Colonic mucosa (tissue), 4 donors: Measurements from ENCODE around the gene PRKAR2A. TPM values are rescaled to one million over a fixed set of nuclear protein-coding genes. Genes with fewer than 3 reads are reported as not detected.
"Not testable (repeated sequence)": the region's sequence is repeated elsewhere in the genome, so short reads cannot be mapped to it uniquely, and the experiment has no call there.

Experiments
- DNase-seq: peaks from one replicate; pipeline ENCODE4 v3.0.0-alpha.2; 2020
- H3K27ac ChIP-seq: fragments of 200-600 bp; one replicate; pipeline ENCODE4 v1.8.0; 2021
- H3K27me3 ChIP-seq: fragments of 200-600 bp; one replicate; pipeline ENCODE4 v1.8.0; 2021
- H3K36me3 ChIP-seq: fragments of 200-600 bp; one replicate; pipeline ENCODE4 v1.8.0; 2021
- H3K4me1 ChIP-seq: fragments of 200-600 bp; one replicate; pipeline ENCODE4 v1.8.0; 2021; ENCODE audit warnings: mild to moderate bottlenecking
- H3K4me3 ChIP-seq: fragments of 200-600 bp; one replicate; pipeline ENCODE4 v1.8.0; 2021
- H3K9ac ChIP-seq, 2 donors: one replicate each; pipeline ENCODE4 v1.7.0; 2013; ENCODE audit warnings: control low read depth in 2 of 2, low read depth in 2 of 2, low read length in 2 of 2
- H3K9me3 ChIP-seq: fragments of 200-600 bp; one replicate; pipeline ENCODE4 v1.8.0; 2021
- intact Hi-C: fragments of 100-400 bp; cut with DNase I; formaldehyde crosslinking; loops from one replicate; pipeline ENCODE4 v1.14.1; 2022
- total RNA-seq, 2 donors: library from RNA; stranded (reverse); fragmentation: NEBNext Ultra II Directional in 1 of 2; extraction: Animal tissue kit (Norgen Biotek cat#: 25700) in 1 of 2; gene quantifications; one replicate each; pipeline ENCODE4 v1.2.1, GENCODE V29; 2021
- TF ChIP-seq, protein P1 (sequence below): fragments of 200-600 bp; IDR thresholded peaks from one replicate; pipeline ENCODE4 v1.8.0; 2022; ENCODE audit warnings: antibody characterized with exemption, mild to moderate bottlenecking
- donor health status: healthy.
- donor health status: DM: no; HTN: no; CAD: no.
- donor health status: DM: no; HTN: no; CAD: no.

Gene PRKAR2A
- total RNA-seq, 2 donors from 2014 or later, result 66.8 to 117 TPM

DNA sequence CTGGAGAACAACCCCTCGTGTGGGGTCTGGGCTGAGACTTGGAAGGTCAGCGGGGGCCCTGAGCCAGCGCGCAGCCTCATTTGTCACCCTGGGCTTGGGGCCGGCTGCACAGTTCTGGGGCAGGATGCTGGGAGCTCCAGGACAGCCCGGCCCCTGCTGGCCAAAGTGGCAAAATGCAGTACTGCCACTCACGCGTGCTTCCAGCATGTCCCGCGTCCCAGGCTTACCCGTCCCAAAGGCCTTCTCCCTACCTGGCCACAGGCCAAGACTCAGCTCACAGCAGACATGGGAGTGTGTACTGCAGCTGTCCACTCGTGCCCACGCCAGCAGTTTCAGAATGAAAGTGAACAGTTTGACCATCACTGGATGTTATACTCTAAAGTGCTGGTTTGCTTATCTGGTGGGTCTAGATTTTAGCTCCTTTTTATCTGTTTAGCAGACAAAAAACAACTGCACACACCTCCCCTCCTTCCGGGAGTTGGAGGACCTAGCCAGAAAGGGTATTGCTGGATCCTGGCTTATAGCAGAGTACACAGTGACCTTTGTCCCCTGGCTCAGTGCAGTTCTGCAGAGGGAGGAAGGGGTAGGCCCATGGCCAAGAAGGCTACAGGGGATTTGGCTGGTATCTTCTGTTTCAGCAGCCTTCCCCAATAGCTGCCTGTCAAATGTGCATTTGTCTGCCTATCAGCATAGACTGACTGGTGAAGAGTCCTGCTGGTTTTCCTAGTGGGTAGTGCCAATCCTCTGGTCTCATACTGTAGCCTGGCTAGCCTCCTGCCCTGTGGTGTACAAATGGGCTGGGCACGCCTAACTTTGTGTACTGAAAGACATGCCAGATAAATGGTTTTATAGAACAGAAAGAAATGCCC lies 107.5 kb downstream of the PRKAR2A start:
- TF ChIP-seq, protein P1, sequence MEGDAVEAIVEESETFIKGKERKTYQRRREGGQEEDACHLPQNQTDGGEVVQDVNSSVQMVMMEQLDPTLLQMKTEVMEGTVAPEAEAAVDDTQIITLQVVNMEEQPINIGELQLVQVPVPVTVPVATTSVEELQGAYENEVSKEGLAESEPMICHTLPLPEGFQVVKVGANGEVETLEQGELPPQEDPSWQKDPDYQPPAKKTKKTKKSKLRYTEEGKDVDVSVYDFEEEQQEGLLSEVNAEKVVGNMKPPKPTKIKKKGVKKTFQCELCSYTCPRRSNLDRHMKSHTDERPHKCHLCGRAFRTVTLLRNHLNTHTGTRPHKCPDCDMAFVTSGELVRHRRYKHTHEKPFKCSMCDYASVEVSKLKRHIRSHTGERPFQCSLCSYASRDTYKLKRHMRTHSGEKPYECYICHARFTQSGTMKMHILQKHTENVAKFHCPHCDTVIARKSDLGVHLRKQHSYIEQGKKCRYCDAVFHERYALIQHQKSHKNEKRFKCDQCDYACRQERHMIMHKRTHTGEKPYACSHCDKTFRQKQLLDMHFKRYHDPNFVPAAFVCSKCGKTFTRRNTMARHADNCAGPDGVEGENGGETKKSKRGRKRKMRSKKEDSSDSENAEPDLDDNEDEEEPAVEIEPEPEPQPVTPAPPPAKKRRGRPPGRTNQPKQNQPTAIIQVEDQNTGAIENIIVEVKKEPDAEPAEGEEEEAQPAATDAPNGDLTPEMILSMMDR, result peak; percentile 85
- intact Hi-C loops, result no loop called here
- Histone ChIP-seq H3K4me1 (peaks cover 37% of the 10 kb centered on the region), H3K36me3 (no peaks in the 10 kb centered on the region), H3K4me3 (peak overlapping the region; percentile 6), H3K27ac (peak overlapping the region; percentile 85), H3K9ac (peak overlapping the region; percentile 19 to 83), H3K9me3 (no peaks in the 10 kb centered on the region), H3K27me3 (no peaks in the 10 kb centered on the region)
- peak; percentile 97 for DNase-seq

DNA sequence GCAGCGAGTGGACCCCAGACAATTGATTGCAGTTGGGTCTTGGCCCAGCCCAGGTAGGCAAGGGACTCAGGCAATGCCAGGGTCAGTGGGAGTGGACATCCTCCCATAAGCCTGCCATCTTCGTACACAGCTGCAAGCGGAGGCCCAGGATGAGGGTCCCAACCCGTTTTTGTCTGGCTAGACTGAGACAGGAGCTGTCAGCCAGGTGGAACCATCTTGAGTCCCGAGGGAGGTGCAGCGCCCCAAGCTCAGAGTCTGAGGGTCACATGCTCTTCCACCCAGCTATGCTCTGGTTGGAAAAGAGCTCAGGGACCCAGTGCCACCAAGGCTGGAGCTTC lies 108.1 kb downstream of the PRKAR2A start:
- no peaks in the 10 kb centered on the region for H3K36me3 ChIP-seq
- peak overlapping the region; percentile 19 to 83 for H3K9ac ChIP-seq
- no peak overlapping the region for H3K4me3 ChIP-seq
- TF ChIP-seq, protein P1, result no peak
- H3K27ac ChIP-seq, result peak overlapping the region; percentile 85
- H3K9me3 ChIP-seq, result no peaks in the 10 kb centered on the region
- no peak for DNase-seq
- H3K27me3 ChIP-seq, result no peaks in the 10 kb centered on the region
- intact Hi-C loops, result no loop called here
- peaks cover 37% of the 10 kb centered on the region for H3K4me1 ChIP-seq

DNA sequence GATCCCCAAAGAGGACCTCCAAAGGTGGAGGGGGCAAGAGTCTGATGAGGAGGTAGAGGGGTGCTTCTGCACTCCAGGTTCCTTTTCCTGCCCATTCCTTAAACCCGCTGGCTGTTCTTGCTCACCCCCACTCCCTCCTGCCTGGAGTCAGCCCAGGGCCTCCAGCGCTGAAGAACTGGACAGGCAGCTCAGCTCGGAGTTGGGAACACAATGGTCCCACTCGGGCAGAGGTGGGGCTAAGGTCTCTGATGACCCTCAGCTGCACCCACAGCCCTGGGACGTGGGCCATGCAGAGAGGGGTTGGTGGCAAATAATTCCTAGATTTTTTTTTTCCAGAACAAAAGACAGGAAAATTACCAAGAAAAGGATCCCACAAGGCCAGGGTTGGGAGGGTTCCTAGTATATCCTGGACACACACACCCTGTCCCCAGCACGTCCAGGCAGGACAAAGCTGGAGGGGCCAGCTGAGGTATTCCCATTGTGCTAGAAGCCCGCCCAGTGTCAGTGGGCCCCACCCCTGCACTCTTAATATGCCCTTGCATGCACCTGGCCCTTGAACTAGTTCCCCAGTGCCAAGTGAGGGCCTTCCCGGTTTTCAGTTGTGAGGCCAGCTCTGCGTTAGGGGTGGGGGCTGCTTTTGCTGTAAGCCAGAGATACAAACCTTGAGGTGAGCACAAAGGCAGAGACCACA lies 108.6 kb downstream of the PRKAR2A start:
- TF ChIP-seq, protein P1, result no peak
- peak; percentile 74 for DNase-seq
- Histone ChIP-seq H3K9me3 (no peaks in the 10 kb centered on the region), H3K4me3 (no peak overlapping the region), H3K36me3 (no peaks in the 10 kb centered on the region), H3K27me3 (no peaks in the 10 kb centered on the region), H3K9ac (peak overlapping the region; percentile 19 to 83), H3K27ac (peak overlapping the region; percentile 85), H3K4me1 (peaks cover 37% of the 10 kb centered on the region)
- intact Hi-C loops, result no loop called here

DNA sequence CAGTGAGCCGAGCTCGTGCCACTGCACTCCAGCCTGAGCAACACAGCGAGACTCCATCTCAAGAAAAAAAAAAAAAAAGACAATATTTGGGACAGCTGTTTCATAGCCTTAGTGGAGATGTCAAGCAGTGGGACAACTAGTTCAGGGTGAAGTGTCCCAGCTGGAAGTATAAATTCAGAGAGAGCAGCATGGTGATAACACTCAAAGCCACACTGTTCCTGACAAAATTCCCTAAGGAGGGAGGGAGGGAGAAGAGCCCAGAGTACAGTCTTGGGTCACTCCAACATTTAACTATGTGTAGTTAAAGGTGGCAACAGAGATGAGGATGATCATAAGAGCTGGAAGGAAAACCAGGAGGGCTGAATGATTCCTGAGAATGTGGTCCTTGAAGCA lies 109.5 kb downstream of the PRKAR2A start:
- Histone ChIP-seq H3K27ac (peak overlapping the region; percentile 36), H3K9ac (peak overlapping the region in 1 of 2 donors; percentile 1), H3K4me1 (peaks cover 37% of the 10 kb centered on the region), H3K36me3 (no peaks in the 10 kb centered on the region), H3K4me3 (no peak overlapping the region), H3K27me3 (no peaks in the 10 kb centered on the region), H3K9me3 (no peaks in the 10 kb centered on the region)
- TF ChIP-seq, protein P1, result no peak
- DNase-seq, result no peak
- intact Hi-C loops, result no loop called here

DNA sequence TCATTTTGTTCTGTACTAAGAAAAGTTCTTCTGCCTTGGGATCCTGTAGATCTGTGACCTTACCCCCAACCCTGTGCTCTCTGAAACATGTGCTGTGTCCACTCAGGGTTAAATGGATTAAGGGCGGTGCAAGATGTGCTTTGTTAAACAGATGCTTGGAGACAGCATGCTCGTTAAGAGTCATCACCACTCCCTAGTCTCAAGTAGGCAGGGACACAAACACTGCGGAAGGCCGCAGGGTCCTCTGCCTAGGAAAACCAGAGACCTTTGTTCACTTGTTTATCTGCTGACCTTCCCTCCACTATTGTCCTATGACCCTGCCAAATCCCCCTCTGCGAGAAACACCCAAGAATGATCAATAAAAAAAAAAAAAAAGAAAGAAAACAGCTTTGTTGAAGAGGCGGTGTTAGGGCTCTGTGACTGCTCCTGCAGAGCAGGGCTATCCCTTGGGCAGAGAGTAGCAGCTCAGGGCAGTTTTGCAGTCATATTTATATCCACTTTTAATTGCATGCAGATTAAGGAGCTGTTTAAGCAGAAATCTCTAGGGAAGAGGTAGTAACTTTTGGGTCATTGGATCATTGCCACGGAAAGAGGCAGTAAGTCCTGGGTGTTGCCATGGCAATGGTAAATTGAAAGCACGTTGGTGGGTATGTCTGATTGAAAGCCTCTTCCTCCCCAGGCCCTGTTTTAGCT lies 112.5 kb downstream of the PRKAR2A start:
- DNase-seq, H3K9me3 ChIP-seq, intact Hi-C loops, H3K27me3 ChIP-seq, H3K4me3 ChIP-seq, H3K36me3 ChIP-seq: not testable (repeated sequence)
- Histone ChIP-seq H3K9ac (peak overlapping the region in 1 of 2 donors; percentile 55), H3K27ac (peak overlapping the region; percentile 22), H3K4me1 (peaks cover 33% of the 10 kb centered on the region)

DNA sequence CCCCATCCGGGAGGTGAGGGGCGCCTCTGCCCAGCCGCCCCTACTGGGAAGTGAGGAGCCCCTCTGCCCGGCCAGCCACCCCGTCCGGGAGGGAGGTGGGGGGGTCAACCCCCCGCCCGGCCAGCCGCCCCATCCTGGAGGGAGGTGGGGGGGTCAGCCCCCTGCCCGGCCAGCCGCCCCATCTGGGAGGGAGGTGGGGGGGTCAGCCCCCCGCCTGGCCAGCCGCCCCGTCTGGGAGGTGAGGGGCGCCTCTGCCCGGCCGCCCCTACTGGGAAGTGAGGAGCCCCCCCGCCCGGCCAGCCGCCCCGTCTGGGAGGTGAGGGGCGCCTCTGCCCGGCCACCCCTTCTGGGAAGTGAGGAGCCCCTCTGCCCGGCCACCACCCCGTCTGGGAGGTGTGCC lies 113.1 kb downstream of the PRKAR2A start:
- DNase-seq, H3K27ac ChIP-seq: not testable (repeated sequence)

DNA sequence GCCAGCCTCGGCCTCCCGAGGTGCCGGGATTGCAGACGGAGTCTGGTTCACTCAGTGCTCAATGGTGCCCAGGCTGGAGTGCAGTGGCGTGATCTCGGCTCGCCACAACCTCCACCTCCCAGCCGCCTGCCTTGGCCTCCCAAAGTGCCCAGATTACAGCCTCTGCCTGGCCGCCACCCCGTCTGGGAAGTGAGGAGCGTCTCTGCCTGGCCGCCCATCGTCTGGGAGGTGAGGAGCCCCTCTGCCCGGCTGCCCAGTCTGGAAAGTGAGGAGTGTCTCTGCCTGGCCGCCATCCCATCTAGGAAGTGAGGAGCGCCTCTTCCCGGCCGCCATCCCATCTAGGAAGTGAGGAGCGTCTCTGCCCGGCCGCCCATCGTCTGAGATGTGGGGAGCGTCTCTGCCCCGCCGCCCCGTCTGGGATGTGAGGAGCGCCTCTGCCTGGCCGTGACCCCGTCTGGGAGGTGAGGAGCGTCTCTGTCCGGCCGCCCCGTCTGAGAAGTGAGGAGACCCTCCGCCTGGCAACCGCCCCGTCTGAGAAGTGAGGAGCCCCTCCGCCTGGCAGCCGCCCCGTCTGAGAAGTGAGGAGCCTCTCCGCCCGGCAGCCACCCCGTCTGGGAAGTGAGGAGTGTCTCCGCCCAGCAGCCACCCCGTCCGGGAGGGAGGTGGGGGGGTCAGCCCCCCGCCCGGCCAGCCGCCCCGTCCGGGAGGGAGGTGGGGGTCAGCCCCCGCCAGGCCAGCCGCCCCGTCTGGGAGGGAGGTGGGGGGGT lies 113.7 kb downstream of the PRKAR2A start:
- H3K4me3 ChIP-seq, H3K36me3 ChIP-seq, H3K9ac ChIP-seq, H3K27me3 ChIP-seq, DNase-seq, intact Hi-C loops, H3K9me3 ChIP-seq, H3K27ac ChIP-seq: not testable (repeated sequence)
- H3K4me1 ChIP-seq, result peaks cover 20% of the 10 kb centered on the region

More for the DNA sequence above, 113.1 kb downstream of the PRKAR2A start:
- H3K9me3 ChIP-seq, H3K4me3 ChIP-seq, H3K27me3 ChIP-seq, H3K9ac ChIP-seq, intact Hi-C loops, H3K36me3 ChIP-seq: not testable (repeated sequence)
- H3K4me1 ChIP-seq, result peaks cover 27% of the 10 kb centered on the region
